GM20431 (cell line): ENCODE measurements around the gene PDE11A.
"Not testable (repeated sequence)": the region's sequence is repeated elsewhere in the genome, so short reads cannot be mapped to it uniquely, and the experiment has no call there.

Source experiments
- in situ Hi-C: fragments of 300-500 bp; cut with MseI, MboI; formaldehyde crosslinking; loops from one replicate; pipeline ENCODE4 v1.15.0; 2020; ENCODE audit warnings: low sequenced_read_pairs; ENCODE audit not compliant: unreplicated experiment

Gene PDE11A

DNA sequence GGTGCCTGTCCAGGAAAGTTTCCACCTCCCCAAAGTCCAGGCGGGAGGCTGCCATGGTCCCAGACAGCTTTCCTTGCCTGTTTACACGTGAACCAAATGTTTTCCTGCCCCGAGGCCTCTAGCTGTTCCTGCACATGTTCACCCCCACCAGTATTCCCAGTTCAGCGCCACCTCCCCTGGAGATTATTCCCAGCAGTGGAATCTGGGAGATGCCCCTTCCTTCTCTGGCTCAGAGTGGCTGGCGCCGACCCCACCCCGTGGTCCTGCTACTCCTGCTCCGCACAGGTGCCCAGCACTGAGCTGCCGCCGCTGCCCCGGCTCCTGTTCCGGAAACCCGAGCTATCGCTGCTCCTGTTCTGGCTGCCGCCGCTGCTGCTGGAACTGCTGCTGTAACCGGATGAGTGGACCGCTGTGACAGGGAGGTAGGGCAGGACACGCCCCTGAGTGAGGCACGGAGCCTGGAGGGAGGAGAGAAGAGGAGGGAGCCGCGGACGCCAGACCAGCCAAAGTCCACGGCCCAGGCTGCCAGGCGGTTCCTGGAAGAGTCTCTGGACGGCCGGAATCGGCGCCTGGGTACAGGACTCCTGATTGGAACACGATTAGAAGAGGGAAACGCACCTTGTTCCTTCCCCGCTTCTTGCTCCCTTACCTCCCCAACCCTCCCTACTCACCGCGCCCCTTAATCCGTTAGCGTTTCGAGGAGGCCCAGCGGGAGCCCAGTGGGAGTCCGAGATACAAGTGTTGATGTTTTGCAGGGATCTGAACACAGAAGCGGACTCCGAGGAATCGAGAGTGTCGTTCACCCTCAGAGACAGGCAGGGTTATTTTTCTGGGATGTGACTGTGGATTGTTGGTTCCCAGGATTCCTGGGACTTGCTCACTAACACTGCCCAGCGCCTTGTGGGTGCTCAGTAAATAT, at the start of gene PDE11A:
TSS of gene PDE11A (minus strand) at position 395 of the 919 bp plus-strand sequence. CDS start at position 55, 340 bp downstream.
- in situ Hi-C loops, result no loop called here

DNA sequence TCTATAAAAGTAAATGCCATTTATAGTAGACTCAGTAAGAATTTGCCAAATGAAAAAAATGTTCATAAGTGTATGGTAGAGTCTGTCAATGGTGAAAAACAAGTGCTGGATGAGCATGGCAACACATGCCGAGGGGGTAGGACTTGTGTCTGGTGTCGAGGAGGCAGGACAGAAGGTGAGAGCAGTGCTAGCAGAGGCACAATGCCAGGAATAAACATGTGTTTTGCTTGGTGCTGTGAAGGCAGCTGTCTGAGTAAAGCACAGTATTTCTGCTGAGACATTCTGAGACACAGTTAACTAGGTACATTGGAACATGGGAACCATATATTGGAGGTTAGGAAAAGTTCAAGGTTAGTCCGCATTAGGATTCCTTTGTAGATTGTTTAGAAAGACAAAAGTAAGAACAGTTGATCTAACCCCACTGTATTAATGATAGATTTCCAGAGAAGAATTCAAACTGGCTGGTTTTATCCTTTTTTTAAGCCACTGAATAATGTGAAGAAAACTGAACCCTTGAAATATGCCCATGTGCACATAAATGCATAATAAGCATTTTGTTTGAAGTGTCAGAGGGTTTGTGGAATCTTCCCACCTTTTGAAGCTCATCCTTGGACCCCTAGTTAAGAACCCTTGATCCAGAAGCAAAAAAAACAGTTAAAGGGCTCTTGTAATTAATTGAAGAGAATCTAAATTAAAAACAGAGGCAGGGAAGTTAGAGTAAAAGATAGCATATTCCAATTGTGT, 46.8 kb upstream of the PDE11A start:
- in situ Hi-C loops, result no loop called here

DNA sequence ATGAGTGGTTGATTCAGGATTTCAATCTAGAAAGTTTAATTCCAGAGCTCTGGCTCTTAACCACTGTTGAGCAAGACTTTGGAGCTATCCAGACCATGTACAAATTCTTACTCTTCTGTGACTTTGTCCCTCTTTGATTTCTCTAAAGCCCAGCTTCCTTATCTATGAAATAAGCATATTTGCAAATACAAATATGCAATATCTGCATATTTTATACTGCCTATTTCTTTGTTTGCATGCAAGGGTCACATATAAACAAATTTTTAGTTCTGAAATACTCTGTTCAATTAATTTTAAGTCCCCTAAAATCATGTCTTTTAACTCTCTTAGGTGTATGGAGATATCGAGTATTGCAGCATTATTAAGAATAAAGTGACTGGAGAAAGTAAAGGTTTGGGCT, 45.1 kb upstream of the PDE11A start:
- in situ Hi-C loops, result no loop called here

DNA sequence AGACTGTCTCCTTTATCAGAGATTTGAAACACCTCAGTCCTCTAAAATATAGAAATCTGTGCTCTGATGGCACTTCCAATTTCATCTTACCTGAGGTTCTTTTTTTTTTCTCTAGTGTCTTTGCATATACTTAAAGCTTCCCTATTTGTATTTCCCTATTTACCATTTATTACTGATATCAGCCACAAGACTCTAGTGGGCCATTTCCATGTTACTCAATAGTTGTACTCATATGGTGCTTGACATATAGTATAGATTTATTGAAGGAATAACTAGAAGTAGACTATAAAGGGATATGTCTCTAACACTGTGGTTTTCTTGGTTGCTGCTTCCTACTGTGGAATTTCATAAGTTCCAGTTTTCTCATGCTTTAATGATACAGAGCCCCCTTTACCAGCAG, 42.7 kb upstream of the PDE11A start:
- in situ Hi-C loops, result no loop called here

DNA sequence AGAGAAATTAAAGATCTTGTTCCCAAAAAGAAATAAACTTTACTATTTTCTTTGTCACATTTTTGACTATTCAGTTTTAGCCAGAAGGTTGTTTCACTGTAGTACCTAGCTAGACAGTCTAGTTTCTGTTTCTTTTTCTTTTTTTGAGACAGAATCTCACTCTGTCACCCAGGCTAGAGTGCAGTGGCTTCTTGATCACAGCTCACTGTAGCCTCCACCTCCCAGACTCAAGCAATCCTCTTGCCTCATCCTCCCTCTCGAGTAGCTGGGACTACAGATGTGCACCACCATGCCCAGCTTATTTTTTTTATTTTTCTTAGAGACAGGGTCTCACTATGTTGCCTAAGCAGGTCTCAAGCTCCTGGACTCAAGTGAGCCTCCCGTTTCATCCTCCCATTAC, 41.9 kb upstream of the PDE11A start:
- in situ Hi-C loops, result no loop called here

DNA sequence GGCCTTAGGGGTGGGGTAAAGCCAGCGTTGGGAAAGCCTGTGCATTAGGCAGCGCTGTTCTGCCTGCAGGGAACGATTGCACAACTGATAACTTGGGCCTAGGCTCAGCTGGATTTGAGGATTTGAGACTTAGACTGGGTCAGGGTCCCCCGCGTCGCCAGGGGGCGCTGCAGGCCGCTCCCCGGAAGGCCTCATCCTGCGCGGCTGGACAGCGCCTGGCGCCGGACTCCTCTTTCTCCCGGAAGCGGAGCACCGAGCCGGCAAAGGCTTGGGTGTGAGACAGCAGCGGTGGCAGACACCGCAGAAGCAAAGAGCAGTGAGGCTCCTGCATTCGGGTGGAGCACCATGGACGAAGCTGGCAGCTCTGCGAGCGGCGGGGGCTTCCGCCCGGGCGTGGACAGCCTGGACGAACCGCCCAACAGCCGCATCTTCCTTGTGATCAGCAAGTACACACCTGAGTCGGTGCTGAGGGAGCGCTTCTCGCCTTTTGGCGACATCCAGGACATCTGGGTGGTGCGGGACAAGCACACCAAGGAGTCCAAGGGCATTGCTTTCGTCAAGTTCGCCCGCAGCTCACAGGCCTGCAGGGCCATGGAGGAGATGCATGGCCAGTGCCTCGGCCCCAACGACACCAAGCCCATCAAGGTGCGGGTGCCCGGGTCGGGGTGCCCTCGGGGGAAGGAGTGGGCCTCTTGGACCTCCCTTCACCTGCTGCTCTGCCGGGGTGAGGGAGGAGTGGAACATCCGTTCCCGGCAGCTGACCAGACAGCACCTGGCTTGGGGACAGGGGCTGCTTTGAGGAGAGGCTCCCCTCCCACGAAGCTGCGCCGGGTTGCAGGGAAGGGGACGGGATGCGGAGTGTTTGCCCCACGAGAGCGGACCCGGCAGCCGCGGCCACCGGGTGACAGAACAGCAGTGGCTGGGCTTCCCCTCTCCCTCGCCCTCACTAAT, 39.9 kb upstream of the PDE11A start, which contains the start of gene RBM45:
TSS of gene RBM45 (plus strand) at position 236 of the 951 bp plus-strand sequence. CDS start at position 346, 110 bp downstream.
- in situ Hi-C loops, result no loop called here

DNA sequence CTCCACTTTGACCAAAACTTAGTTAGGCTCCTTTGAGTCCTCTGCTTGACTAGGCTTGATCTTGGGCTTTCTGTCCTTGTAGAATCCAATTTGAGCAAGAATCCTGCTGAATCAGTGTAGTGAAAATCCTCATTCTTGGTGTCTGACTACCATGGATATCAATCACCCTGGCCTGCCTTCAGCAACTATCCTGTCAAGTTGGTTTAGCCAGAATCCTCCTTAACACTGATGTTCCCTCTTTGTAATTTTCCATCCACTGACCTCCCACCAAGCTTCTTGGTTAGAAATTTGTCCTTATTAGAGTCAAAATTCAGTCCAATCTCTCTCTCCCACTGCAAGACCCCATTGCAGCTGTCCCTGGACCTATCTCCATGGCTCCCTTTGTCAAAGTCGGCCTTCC, 39.2 kb upstream of the PDE11A start:
- in situ Hi-C loops, result no loop called here

DNA sequence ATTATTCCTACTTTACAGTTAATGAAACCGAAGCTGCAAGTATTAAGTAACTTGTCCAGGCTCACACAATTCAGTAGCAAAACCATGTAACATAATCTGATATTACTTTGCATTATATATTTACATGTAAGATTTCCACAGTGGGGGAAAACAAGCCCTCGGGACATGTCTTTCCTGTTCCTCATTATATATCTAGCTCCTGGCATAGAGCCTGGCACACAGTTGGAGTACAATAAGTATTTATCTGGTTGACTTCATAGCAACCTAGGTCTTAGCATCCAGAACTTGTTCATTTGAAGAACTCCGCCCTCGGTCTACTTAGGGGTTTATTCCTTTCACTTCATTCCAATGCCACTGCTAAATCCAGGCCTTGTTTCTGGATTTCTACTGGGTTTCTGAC, 38.1 kb upstream of the PDE11A start:
- in situ Hi-C loops, result no loop called here

DNA sequence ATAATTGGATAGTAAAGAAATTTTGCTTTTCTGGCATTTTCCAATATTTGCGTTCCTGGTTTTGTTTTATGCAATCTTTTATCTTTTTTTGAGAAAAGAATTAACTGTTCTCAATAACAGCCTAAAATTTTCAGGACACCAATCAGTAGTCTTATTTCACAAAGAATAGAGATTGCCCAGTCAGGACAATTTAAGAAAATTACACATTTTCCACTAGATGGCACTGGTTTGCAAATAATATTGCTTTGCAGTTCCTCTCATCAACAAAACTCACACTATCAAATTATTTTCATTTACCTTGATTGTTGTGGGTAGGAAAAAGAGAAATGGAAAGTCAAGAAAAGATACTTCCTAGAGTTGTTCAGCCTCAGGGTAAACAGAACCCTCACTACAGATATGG, 37.2 kb upstream of the PDE11A start:
- in situ Hi-C loops, result no loop called here

DNA sequence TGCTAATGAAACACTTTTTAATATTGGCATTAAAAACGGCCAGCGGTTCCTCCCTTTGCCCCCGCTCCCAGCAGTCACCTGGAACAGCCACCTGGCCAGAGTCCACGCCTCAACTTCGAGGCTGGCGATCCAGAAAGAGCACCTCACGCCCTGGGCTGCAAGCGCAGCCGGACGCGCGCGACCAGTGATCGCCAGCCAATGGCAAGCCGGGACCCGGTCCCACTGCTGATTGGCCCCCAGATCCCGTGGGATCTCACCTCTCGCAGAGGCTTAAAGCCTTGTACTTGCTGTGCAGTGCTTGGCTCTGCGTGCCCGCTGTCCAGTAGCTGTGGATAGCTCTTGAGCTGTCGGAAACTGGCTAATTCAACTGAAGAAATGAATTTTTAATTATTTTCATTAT, 35.6 kb upstream of the PDE11A start:
- in situ Hi-C loops, result no loop called here

DNA sequence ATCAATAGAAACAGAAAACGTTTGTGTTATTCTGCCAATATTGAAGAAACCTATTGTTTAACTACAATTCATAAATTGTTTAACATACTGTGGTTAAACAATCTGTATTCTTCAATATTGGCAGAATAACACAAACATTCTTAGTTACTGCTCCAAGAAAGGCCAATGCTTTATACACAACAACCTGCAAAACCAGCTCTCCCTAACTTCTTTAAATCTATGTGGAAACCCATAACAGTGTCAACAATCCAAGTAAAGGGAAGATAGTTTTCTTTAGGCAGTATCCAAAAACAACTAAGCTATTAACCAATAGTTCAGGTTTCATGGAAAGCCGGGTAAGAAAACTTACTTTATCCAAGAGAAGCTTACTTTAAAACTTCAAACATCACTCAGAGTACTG, 33.5 kb upstream of the PDE11A start:
- in situ Hi-C loops, result no loop called here

DNA sequence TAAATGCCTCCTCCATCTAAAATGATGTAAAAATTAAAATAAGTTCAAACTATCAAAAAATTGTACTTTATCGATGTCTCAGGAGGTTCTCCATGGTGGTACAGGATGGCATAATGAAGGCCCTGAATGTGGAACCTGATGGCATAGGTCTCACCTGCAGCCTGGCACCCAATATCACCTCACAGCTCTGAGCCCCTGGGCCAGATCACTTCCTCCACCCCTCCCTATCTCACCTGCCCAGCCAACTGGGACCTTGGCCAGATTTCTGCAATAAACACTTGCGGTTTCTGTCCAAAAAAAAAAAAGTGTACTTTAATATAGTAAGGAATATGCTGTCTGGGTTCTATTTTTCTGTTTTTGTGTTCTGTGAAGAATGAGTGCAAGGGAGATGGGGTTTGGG, 33.0 kb upstream of the PDE11A start:
- in situ Hi-C loops, result no loop called here

DNA sequence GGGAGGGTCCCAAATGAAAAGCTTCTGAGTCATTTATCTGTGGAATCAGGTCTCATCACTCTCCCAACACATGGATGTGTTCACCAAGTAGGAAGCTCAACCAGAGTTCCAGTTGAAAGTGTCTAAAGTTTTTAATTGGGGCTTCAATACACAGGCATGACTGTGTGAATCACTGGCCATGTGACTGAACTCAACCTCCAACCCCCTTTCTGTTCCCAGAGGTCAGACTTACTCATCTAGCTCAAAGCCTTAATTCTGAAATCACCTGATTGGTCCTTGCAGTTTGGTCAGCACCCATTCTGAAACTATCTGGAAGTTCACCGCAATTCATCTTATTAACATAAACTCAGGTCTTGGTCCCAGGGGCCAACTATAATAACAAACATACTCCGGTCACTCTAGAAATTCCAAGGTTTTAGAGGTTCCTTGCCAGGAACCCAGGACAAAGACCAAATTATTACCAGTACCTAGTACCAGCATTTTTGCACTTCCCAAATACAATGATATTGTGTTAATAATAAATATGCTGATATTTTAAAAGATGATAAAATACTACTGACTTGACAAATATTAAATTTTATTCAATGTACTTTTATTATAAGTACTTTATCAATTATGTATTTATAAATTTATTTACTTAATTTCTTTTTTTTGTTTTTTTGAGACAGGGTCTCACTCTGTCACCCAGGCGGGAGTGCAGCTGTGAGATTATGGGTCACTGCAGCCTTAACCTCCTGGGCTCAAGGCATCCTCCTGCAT, 28.9 kb upstream of the PDE11A start:
- in situ Hi-C loops, result no loop called here

DNA sequence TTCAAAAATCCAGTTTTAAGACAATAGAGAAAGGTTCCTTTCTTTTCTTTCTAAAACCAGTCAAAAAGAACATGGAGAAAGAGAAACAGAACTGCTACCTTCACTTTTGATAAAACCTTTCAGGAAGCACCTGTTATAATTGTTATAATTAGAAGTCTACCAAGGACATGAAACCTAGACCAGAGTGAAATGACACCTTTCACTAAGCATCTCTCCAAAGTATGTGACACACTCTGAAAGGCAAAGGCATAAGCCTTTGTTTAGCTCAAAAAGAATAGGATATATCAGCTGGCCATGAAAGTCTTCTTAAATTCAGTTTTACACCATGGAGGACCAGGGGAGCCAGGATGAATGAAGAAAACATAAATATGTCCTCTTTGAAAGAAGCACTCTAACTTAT, 20.9 kb upstream of the PDE11A start:
- in situ Hi-C loops, result no loop called here

DNA sequence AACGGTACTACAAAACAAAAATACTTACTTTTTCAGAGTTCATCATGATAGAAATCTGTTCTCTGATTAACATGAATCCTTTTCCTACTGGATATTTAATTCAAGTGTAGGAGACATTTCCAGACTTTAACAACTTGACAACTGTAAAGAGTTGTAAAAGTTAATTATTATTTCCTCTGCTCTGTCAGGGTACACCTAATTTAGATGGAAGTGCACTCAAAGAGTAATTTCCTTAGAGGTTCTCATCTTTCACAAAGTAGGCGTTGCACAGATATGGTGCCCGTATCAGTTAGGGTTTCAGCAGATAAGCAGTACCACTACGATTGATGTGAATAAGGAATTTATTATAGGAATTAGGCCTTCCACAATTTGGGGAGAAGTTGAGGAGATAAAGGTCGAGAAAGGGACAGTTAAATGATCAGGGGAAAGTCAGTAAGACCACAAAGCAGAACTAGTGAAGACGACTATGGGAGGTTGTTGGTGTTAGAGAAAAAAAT, 16.2 kb upstream of the PDE11A start:
- in situ Hi-C loops, result no loop called here

DNA sequence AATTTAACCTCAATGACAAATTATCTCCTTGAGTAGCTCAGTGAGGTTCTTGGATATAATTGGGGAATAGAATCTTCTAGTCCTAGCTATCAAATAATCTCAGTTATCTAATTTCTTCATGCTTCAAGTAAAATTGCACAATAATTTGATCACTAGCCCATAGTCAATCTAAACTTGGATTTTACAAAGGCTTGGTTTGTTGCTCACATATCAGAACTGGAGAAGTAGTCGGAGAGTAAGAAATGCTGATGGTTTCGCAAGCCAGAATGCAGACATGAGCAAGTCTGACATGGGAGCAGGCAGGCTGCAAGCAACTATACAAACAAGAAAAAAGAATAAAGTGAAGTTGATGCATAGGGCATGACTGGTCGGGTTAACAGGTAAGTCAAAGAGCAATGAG, 11.7 kb upstream of the PDE11A start:
- in situ Hi-C loops, result no loop called here

DNA sequence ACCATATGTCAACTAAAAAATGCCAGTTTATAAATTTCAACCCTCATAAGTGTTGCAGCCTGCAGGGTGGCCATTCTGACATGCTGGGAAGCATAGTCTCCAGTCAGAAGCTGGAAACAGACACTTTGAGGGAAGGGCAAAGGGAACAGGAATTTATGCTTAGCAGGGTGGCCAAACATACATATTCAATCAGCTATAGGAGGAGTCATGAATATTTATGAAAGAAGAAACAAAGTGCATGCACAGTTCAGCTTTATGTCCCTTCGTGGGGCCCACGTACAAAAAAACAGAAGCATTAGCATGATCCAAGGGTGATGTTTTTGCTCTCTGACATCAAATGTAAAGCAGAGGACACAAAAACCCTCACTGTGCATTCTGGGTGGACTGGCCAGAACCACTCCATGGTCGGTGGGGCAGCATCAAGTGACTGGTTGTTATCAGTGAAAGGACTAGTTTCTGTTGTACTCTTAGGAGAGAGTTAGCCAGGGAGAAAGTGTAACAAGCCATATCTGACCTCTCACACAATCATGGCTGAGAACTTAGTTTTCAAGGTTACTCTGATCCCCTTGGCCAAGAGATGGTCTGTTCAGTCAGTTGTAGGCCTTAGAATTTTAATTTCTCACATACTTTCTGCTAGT, 9.9 kb upstream of the PDE11A start:
- in situ Hi-C loops, result no loop called here

DNA sequence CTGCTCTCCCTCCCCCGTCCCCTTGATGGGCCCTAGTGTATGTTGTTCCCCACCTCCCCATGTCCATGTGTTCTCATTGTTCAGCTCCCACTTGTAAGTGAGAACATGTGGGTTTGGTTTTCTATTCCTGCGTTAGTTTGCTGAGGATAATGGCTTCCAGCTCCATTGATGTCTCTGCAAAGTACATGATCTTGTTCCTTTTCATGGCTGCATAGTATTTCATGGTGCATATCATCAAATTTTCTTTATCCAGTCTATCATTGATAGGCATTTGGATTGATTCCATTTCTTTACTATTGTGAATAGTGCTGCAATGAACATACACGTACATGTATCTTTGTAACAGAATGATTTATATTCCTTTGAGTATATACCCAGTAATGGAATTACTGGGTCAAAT, 6.7 kb upstream of the PDE11A start:
- in situ Hi-C loops, result not testable (repeated sequence)

DNA sequence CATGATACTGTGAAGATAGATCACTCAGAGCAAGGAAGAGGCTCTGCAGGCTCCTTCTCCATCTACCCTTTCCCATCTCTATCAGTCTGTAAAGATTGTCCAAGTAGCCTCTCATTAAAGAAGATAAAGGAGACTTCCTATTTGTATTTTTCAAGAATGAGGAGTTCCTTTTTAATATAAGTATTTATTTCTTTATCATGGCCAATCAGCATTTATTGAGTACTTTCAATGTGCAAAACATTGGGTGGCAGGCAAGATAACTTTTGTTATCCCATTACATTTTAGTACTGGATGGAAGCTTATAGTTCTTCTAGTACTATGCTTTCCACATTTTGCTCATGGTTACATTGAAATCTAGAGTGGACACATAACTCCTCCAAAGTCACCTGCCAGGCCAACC, 3.6 kb upstream of the PDE11A start:
- in situ Hi-C loops, result no loop called here
